ENCODE measurements around the gene RASSF4.

DNA sequence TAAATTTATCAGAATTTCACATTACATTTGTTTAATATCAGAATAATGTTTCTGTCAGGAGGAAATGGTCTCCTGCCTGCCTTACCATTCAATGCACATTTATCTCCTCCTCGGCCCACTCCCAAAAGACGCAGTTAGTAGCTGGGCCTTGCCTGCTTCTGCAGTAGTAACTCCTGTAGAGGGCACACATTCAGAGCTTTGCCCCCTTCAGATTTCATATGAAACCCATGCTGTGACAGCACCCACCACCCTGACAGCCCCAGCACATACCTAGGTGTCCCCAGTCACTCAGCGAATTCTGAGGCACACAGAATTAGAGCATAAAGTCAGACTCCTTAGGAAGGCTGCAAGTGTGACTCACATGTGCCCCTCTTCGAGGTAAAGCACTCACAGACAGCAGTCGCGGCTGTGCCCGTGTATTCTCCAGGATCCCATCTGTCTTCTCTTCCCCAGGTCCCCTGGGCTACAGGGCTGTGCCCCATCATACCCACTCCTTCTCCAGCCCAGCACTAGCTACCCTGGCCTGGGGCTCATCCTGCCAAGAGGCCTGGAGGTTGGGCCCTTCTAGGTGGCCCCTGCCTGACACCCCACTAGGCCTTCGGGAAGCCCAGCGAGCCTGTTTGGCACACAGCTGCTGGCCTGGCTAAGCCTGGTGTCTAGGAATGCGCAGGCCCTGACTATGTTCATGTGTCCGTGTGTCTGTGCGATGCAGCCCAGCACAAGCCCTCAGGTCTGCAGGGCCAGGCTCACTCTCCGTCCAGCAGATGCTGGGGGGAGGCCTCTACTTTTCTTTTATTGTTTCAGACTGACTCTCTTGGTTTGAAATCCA is 23.7 kb downstream of the RASSF4 start:
- TF ChIP-seq CTCF (optimal IDR thresholded peaks at IDR 0.05 in 1 of 3, IDR thresholded peaks at IDR 0.05 in 1 of 3, conservative IDR thresholded peaks at IDR 0.05 in 1 of 3; ENCODE audit: extremely low read depth in 1 of 3, insufficient read depth in 2 of 3, low read length in 3 of 3), result no peak
- no peak for TF ChIP-seq EZH2 (IDR thresholded peaks at IDR 0.05; ENCODE audit: low read length)
